ENCODE measurements around the gene FARP1.

GRCh38 chr13:98100481-98100880 lies 42.4 kb upstream of the FARP1 start:
- TF ChIP-seq POLR2A (IDR thresholded peaks at IDR 0.05) = no peak
- TF ChIP-seq CTCF (IDR thresholded peaks at IDR 0.05) = no peak

Measured in suprapubic skin (tissue), 3 donors.